Liver (tissue), 3 donors: ENCODE measurements around the gene RSU1.

ENCODE experiments used
- FOXA2 ChIP-seq: IDR thresholded peaks from 2 replicates; pipeline ENCODE4 v1.6.1; 2016; ENCODE audit warnings: antibody characterized with exemption
- HNF4A ChIP-seq, 2 donors: conservative IDR thresholded peaks; 2 replicates each; pipeline ENCODE4 v1.6.1; 2016; ENCODE audit warnings: antibody characterized with exemption in 2 of 2, mild to moderate bottlenecking in 2 of 2
- RXRA ChIP-seq, 2 donors: IDR thresholded peaks; 2 replicates each; pipeline ENCODE4 v1.6.1; 2017 to 2018; ENCODE audit warnings: antibody characterized with exemption in 2 of 2, mild to moderate bottlenecking in 1 of 2
- TAF1 ChIP-seq: conservative IDR thresholded peaks from 2 replicates; pipeline ENCODE4 v1.6.1; 2016; ENCODE audit warnings: antibody characterized with exemption, mild to moderate bottlenecking
- YY1 ChIP-seq: IDR thresholded peaks from 2 replicates; pipeline ENCODE4 v1.6.1; 2016; ENCODE audit warnings: antibody characterized with exemption, mild to moderate bottlenecking
- TF ChIP-seq, protein P1 (sequence below): fragments of 150-350 bp; IDR thresholded peaks from 2 replicates; pipeline ENCODE4 v1.5.1; 2017; ENCODE audit warnings: improper control_type of control experiment, low read depth, low read length; ENCODE audit not compliant: missing input control
- TF ChIP-seq, protein P2 (sequence below): IDR thresholded peaks from 2 replicates; pipeline ENCODE4 v1.6.1; 2016; ENCODE audit warnings: antibody characterized with exemption
- donor health status: healthy.
- donor health status: healthy.

DNA sequence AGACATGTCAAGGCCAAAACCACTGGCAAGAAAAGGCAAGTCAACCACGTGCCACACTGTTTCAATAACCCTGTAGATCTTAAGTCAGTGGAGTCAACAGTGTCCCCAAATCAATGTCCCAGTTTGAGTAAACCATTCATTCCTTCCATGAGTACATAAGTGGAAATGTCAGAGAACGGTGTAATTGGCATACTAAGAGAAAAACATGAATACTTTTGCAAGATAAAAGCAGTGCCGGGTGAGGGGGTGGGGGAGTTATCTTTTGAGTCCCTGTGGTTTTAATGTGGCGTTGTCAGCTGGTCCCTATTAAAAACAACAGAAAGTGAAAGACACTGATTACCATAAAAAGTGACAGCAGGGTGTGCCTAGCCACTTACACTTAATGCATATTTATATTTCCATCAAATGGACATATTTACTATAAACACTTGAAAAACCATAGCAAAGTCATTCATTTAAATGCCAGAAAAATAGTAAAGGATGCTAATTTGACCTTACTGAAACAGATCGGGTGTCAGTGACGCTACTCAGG is 37.8 kb downstream of the RSU1 start:
- TF ChIP-seq, protein P1, sequence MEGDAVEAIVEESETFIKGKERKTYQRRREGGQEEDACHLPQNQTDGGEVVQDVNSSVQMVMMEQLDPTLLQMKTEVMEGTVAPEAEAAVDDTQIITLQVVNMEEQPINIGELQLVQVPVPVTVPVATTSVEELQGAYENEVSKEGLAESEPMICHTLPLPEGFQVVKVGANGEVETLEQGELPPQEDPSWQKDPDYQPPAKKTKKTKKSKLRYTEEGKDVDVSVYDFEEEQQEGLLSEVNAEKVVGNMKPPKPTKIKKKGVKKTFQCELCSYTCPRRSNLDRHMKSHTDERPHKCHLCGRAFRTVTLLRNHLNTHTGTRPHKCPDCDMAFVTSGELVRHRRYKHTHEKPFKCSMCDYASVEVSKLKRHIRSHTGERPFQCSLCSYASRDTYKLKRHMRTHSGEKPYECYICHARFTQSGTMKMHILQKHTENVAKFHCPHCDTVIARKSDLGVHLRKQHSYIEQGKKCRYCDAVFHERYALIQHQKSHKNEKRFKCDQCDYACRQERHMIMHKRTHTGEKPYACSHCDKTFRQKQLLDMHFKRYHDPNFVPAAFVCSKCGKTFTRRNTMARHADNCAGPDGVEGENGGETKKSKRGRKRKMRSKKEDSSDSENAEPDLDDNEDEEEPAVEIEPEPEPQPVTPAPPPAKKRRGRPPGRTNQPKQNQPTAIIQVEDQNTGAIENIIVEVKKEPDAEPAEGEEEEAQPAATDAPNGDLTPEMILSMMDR, result no peak
- TF ChIP-seq HNF4A (conservative IDR thresholded peaks at IDR 0.05) (no peak), TAF1 (no peak), YY1 (no peak), FOXA2 (no peak), RXRA (IDR thresholded peaks at IDR 0.05) (no peak)
- TF ChIP-seq, protein P2, sequence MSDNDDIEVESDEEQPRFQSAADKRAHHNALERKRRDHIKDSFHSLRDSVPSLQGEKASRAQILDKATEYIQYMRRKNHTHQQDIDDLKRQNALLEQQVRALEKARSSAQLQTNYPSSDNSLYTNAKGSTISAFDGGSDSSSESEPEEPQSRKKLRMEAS, result no peak
